GM18526 (cell line): ENCODE data around the gene KCTD21.

Experiments
- POLR2A ChIP-seq: IDR thresholded peaks from 3 replicates; pipeline ENCODE4 v1.6.1; 2011; ENCODE audit not compliant: insufficient read length; ENCODE audit errors: extremely low read depth

Gene KCTD21

DNA sequence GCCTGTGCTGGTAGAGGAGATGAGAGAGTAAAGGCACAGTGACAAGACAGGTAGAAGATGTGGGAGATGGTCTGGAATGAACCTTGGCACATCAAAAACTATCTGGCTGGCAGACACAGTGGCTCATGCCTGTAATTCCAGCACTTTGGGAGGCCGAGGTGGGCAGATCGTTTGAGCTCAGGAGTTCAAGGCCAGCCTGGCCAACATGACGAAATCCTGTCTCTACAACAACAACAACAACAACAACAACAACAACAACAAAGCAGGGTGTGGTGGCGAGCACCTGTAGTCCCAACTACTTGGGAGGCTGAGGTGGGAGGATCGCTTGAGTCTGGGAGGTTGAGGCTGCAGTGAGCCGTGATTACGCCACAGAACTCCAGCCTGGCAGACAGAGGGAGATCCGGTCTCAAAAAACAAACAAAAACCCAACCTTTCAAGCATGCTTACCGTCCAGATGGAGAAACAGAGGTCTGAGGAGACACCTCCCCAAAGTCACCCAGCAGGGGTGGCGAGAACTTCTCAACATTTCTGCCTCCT is 11.8 kb downstream of the KCTD21 start:
- TF ChIP-seq POLR2A: no peak

DNA sequence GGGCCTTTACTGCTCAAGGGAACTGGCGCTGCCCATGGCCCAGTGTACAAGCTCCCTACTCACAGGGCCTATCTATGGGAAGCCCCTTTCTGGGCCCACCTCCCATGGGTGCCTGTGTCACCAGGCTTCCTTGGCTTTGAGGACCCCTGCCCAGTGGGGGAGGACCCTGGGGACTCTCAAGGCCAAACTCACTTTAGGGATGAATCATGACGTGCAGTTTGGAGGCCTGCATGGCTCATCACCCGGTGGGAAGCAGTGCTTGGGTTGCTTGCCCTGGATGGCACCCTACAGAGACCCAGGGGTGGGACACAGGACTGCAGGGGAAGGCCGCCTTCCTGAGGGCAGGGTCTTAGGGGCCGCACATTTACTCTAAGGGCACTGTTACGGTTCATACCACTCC is 16.5 kb downstream of the KCTD21 start:
- no peak for TF ChIP-seq POLR2A

DNA sequence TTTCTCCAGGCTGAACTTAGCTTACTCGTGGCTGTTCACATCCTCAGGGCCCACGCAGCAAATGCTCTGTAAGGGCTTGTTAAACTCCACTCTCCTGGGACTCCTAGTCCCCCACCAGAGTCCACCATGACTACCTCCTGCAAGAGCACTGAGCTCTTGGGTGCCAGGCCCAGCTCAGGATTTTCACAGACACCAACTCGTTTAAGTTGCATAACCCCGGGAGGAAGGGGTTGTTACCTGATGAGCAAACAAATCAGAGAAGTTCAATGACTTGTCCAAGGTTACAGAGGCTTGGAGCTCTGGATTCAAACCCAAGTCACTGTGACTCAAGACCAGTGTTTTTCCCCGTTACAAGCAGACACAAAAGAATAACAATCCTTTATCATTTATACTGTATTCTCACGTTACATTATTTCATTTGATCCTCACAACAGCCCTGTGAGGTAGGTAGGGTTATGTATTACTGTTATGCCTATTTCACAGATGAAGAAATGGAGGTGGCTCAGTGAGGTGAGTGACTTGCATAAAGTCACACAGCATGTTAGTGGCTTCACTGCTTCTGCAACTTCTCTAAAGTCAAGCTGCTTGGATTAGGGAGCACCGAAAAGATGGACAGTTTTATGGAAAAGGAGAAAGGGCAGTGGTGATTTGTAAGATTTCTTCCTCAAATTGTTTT is 17.4 kb downstream of the KCTD21 start:
- TF ChIP-seq POLR2A: no peak

DNA sequence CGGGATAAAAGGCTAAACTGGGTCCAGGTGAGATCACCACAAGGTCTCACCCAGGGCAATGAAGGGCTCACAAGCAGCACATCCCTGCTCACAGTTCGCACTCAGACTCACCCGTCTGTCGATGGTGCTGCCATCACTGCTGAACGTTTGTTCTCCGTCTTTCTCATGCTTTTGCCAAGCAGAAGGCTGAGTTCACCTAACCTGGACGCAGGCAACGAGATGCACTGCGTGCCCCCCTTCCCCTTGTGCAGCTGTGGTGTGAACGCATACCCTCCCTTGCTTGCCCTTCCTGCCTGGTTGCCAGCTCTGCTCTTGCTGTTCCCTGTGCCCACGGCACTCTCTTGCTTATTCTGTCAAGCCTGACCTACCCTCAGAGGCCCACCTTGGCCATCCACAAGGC is 18.0 kb downstream of the KCTD21 start:
- no peak for TF ChIP-seq POLR2A

DNA sequence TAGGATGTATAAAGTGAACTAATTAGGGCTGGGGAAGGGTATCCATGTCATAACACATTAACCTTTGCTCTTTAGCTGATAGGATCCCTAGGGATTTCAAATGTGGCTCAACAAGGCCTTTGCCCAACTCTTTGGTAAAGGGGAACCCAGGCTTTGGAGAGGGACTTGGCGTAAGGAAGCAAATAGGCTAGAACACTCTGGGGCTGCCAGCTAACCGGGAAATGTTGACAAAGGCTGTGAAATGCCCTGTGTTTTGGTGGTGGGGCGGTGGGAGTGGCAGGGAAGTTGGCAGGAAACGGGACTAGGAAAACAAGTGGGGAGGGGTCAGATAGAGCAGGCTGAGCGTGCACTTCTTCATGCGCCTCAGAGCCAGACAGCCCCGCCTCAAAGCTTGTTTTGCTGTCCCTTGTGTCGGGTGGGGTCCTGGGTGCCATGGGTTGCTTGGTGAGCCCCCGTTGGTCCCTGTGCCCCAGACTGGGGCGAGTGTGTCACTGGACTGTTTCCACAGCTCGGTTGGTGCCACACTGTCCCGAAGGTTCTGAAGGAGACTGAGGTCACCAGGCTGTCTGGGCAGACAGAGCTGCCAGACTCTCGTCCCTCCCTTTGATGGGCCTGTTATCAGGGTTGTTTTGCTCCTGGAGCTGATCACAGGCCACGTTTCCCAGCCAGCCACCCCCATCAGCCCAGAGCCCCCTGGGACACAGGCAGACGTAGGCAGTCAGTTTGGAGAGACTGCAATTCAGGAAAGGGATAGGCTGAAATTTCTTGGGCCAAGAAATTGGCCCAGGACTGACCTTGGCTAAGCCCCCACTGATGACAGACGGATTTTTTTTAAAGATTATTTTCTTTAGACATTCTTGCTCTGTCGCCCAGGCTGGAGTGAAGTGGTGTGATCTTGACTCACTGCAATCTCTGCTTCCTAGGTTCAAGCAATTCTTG is 19.6 kb downstream of the KCTD21 start:
- TF ChIP-seq POLR2A: no peak

DNA sequence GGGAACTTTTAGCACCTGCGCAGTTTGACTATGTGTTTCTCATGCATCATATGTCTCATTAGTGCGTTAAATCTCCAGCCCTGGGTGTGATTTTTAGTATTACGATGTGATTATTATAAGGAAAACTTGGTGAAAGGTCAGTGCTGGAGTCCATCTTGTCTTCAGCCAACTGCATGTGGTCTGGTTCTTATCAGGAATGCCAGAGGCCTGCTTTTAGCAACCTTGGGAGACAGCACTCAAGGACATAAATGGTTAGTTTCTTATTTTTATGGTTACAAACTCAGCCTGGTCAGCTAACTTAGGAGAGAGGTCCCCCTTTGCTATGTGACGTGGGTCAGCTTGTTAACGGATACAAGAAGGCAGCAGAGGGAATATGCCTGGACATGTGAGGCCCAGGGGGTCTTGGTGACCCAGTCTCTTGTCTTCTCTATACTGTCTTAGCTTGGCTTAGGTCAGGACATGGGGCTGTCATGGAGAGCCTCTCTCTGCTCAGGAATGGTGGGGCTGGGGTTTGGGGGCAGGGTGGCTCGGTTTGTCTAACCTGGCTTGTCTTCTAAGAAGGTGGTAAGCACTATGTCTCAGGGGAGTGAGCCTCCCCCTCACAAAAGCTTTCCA is 21.5 kb downstream of the KCTD21 start:
- TF ChIP-seq POLR2A: no peak

DNA sequence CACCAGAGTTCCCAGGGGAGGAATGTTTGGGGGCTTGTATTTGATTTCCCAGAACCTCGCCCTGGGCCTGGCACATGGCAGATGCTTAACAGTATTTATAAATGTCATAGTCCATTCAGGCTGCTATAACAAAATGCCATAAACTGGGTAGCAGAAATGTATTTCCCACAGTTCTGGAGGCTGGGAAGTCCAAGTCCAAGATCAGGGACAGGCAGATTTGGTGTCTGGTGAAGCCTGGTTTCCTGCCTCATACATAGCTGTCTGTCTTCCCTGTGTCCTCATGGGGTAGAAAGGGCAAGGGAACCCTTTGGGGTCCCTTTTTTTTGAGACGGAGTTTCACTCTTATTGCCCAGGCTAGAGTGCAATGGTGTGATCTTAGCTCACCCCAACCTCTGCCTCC is 24.0 kb downstream of the KCTD21 start:
- no peak for TF ChIP-seq POLR2A

DNA sequence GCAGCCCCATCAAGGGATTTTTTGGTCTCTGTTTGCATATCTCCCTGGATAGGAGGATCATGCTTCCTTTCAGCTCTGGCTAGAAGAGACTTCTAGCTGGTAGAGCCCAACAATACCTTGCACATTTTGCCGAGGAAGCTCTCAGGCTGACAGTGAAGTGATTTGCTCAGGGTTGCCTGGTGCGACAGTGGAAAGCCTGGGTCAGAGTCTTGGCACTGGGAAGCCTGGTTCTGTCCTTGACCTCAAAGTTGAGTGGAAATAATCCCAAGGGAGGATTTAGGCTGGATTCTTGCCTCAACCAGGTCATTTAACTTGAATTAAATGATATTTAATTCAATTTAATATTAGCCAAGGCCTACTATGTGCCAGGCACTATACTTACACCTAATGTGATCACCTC is 24.6 kb downstream of the KCTD21 start:
- TF ChIP-seq POLR2A: no peak

DNA sequence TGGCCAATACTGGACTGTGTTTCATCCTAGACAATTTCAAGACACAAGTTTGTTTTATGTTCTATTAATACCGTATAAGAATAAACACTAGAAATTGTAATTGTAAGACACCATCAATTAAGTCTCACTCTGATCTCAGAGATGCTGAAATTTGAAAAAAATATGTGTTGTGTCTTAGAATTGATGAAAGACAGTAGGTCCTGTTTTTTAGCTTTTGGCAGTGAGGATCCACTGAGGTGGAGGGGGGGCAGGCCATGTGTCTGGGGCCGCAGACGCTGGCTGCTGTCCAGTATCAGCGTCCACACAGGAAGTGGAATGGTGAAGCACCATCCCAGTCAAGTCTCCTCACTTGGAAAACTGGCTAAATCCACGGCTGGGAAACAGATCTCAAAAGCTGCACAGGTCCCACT is 26.5 kb downstream of the KCTD21 start:
- TF ChIP-seq POLR2A: no peak

DNA sequence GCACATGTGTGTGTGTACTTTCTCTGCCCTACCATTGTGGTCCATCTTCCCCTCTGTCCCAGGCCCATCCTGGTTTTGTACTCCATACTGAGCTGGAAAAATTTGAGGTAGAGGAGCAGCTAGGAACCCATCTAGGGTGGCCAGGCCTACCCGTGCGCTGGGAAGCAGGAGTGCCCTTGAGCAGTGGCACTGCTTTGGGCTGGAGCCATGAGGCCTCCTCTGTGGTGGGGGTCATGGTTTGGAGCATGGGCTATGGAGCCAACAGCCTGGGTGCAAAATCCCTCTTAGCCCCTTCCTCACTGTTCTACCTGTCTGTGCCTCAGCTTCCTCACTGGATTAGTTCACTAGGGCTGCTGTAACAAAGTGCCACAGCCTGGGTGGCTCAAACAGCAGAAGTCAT is 27.1 kb downstream of the KCTD21 start:
- no peak for TF ChIP-seq POLR2A

DNA sequence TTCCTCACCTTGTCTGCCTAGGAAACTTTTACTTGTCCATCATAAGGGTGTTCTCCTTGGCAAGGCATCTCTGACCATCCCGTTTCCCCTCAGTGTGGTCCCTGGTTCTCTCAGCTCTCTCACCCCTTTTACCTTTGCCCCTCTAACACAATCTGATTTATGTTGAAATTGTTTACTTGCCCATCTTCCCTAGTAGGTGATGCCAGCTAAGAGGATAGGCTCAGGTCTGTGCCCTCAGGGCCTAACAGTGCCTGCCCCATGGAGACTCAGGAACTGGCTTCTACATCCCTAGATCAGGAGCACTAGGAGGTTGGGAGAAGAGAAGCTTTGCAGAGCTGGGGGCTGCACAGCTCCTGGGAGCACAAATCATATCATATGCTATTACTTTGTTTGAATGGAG is 27.9 kb downstream of the KCTD21 start:
- TF ChIP-seq POLR2A: no peak

DNA sequence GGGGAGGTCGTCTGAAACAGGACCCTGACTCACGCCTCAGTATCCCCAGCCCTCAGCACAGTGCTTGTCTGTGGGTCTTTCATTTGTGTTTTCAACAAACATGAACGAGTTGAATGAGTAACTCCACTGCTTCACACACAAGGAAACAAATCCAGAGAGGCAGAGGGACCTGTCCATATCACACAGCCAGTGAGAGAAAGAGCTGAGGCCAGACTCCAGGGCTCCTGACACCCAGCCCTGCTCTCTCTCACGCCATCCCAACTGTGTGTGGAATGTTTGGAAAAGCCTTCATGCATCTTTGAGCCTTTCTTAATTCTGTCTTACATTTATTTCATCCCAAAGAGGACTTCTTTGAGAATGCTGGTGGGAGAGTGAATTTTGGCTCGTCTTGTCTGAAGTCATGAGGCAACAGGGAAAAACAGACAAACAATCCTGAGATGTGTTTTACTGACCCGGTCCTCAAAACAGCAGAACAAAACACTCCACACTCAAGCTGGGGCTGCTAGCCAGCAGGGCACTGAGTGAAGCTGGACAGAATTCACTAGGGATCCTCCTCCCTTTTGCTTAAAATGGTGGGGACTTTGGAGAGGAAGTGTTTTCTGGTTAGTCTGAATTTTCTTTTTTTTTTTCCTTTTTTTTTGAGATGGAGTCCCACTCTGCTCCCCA is 29.3 kb downstream of the KCTD21 start:
- no peak for TF ChIP-seq POLR2A

DNA sequence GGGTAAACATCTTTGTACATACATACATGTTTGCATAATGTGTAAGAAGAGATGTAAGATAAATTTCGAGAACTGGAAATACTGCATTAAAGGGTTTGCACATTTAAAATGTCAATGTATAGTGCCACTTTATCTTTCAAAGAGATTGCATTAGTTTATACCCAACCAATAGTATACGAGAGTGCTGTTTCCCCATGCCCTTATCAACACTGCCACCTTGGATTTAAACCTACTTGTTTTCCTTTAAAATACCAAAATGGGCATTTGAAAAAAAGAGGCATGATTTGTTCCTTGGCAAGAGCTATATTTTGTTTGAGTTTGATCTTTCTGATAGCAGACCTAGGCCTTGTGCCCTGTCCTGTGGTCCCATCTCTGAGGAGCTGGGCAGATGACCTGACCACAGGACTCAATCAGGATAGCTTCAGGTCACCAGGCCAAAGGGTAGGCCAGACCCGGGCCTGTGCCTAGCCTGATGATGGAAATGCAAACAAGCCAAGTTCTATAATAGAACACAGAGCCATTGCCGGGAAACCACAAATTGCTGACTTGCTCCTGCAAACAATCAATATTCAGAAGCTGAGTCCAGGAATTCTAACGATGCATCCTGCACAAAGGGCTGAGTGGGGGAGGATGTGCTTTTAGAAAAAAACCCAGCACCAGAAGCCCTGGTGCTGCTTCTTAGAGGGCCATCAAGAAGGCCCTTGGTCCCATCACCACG is 32.1 kb downstream of the KCTD21 start:
- TF ChIP-seq POLR2A: no peak

DNA sequence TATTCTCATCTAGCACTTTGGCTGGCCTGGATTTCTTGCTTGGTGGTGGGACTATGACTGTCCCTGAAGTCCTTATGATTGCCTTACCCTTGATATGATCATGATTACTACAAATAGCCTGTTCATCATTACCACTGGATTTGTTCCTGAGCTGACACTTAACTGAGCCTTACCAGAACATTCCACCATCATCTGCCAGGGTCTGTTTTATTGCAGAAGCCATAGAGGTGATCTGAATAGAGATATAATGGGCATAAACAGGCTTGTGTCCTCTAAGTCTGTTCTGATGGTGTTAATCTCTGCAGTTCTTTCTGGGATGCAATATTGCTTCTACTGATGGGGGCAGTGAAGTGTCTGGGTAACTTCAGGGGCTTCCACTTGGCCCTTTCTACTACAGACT is 36.6 kb downstream of the KCTD21 start:
- TF ChIP-seq POLR2A: no peak

DNA sequence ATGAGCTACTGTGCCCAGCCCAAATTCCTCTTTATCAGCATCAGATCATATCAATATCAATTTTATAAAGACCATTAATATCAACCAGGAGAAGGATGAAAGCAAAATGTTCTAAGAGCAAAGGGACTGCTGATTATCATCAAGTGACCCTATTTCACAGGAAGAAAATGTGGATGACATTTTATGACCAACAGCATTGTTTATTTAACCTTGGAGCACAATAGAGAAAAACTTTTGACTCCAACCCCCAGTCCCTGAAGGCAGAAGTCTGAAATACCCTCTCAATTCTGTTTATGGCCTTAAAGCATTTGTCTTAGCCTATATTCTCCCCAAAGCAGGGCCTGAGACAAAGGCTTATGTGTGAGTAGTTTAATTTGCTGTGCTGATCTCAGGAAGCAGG is 37.7 kb downstream of the KCTD21 start:
- no peak for TF ChIP-seq POLR2A

DNA sequence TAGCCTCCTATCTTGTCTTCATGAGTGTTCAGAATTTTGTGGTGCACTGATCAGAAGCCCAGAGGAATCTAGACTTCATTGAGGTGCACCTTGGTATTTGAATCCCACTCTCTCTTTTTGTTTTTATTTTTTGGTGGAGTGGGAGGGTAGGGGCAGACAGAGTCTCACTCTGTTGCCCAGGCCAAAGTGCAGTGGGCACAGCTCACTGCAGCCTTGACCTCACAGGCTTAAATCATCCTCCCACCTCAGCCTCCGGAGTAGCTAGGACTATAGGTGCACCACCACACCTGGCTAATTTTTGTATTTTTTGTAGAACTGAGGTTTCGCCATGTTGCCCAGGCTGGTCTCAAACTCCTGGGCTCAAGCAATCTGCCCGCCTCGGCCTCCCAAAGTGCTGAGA is 38.1 kb downstream of the KCTD21 start:
- TF ChIP-seq POLR2A: no peak
